Gastroesophageal sphincter (tissue), 3 donors: ENCODE measurements around the gene CFAP46.

Experiments
- CTCF ChIP-seq, 4 experiments: fragments of 200-600 bp in 2 of 4; fragments of 450-650 bp in 2 of 4; sonication (generic) in 1 of 4; IDR thresholded peaks; one replicate each; pipeline ENCODE4 v1.5.1; 2017 to 2019; ENCODE audit warnings: antibody characterized with exemption in 4 of 4, mild to moderate bottlenecking in 2 of 4, moderate library complexity in 2 of 4
- EP300 ChIP-seq: sonication (generic); formaldehyde crosslinking; IDR thresholded peaks from one replicate; pipeline ENCODE4 v1.6.1; 2017; ENCODE audit warnings: antibody characterized with exemption, mild to moderate bottlenecking
- POLR2A ChIP-seq, 2 donors: fragments of 450-650 bp; IDR thresholded peaks; one replicate each; pipeline ENCODE4 v1.6.1; 2017; ENCODE audit warnings: antibody characterized with exemption in 2 of 2, mild to moderate bottlenecking in 2 of 2, moderate library complexity in 1 of 2
- POLR2AphosphoS5 ChIP-seq: sonication (generic); formaldehyde crosslinking; IDR thresholded peaks from one replicate; pipeline ENCODE4 v1.6.1; 2017; ENCODE audit warnings: antibody characterized with exemption

GRCh38 chr10:132884041-132884440 is 58.3 kb downstream of the CFAP46 start:
- TF ChIP-seq CTCF (IDR thresholded peaks at IDR 0.05): no peak
- no peak for TF ChIP-seq POLR2AphosphoS5
- TF ChIP-seq POLR2A (IDR thresholded peaks at IDR 0.05): no peak
- TF ChIP-seq EP300: no peak
